ENCODE data around the gene ZBTB20. TPM values are rescaled to one million over a fixed set of nuclear protein-coding genes. Genes with fewer than 3 reads are reported as not detected.

Gene ZBTB20
- total RNA-seq, 2 donors from 2014 or later = 112 to 120 TPM

- Histone ChIP-seq H3K36me3 (no peaks in the 10 kb centered on the region), H3K4me3 (no peak overlapping the region), H3K9me3 (no peaks in the 10 kb centered on the region), H3K27me3 (replicated peaks; ENCODE audit: insufficient read depth) (no peaks in the 10 kb centered on the region), H3K4me1 (ENCODE audit: control insufficient read depth in 1 of 2, low read depth in 2 of 2) (peaks cover 7 to 31% of the 10 kb centered on the region in 2 donors), H3K27ac (no peak overlapping the region)
- DNase-seq (ENCODE audit: low spot score) = no peak
- TF ChIP-seq CTCF (IDR thresholded peaks at IDR 0.05) = no peak
- no peak for ATAC-seq (ENCODE audit: insufficient number of reproducible peaks, low FRiP score, low read depth)
These were observed 705.7 kb downstream of the ZBTB20 start for GRCh38 chr3:114441386-114441785.

GRCh38 chr3:114440700-114441099 is 706.4 kb downstream of the ZBTB20 start:
- ATAC-seq (ENCODE audit: insufficient number of reproducible peaks, low FRiP score, low read depth) (no peak), DNase-seq (ENCODE audit: low spot score) (no peak)
- Histone ChIP-seq H3K4me1 (ENCODE audit: control insufficient read depth in 1 of 2, low read depth in 2 of 2) (peaks cover 7 to 28% of the 10 kb centered on the region in 2 donors), H3K27me3 (replicated peaks; ENCODE audit: insufficient read depth) (no peaks in the 10 kb centered on the region), H3K36me3 (no peaks in the 10 kb centered on the region), H3K9me3 (no peaks in the 10 kb centered on the region), H3K27ac (no peak overlapping the region), H3K4me3 (no peak overlapping the region)
- TF ChIP-seq CTCF (IDR thresholded peaks at IDR 0.05) = no peak

- H3K36me3 ChIP-seq = no peaks in the 10 kb centered on the region
- no peak for ATAC-seq (ENCODE audit: insufficient number of reproducible peaks, low FRiP score, low read depth)
- TF ChIP-seq CTCF (IDR thresholded peaks at IDR 0.05) = no peak
- H3K27me3 ChIP-seq (replicated peaks; ENCODE audit: insufficient read depth) = no peaks in the 10 kb centered on the region
- DNase-seq (ENCODE audit: low spot score) = no peak
- H3K4me1 ChIP-seq (ENCODE audit: control insufficient read depth in 1 of 2, low read depth in 2 of 2) = peaks cover 7 to 28% of the 10 kb centered on the region in 2 donors
- no peak overlapping the region for H3K4me3 ChIP-seq
- H3K27ac ChIP-seq = no peak overlapping the region
- no peaks in the 10 kb centered on the region for H3K9me3 ChIP-seq
These were observed 707.8 kb downstream of the ZBTB20 start for GRCh38 chr3:114439284-114439683.

- H3K27ac ChIP-seq = no peak overlapping the region
- no peak for TF ChIP-seq CTCF (IDR thresholded peaks at IDR 0.05)
- DNase-seq (ENCODE audit: low spot score) (no peak), ATAC-seq (ENCODE audit: insufficient number of reproducible peaks, low FRiP score, low read depth) (no peak)
- no peaks in the 10 kb centered on the region for H3K36me3 ChIP-seq
- no peak overlapping the region for H3K4me3 ChIP-seq
- no peaks in the 10 kb centered on the region for H3K27me3 ChIP-seq (replicated peaks; ENCODE audit: insufficient read depth)
- H3K9me3 ChIP-seq = no peaks in the 10 kb centered on the region
- H3K4me1 ChIP-seq (ENCODE audit: control insufficient read depth in 1 of 2, low read depth in 2 of 2) = peaks cover 7 to 24% of the 10 kb centered on the region in 2 donors
These were observed 709.2 kb downstream of the ZBTB20 start for GRCh38 chr3:114437897-114438296.

- no peaks in the 10 kb centered on the region for H3K27me3 ChIP-seq (replicated peaks; ENCODE audit: insufficient read depth)
- H3K36me3 ChIP-seq = no peaks in the 10 kb centered on the region
- H3K4me1 ChIP-seq (ENCODE audit: control insufficient read depth in 1 of 2, low read depth in 2 of 2) = peaks cover 0 to 8% of the 10 kb centered on the region in 2 donors
- TF ChIP-seq CTCF (IDR thresholded peaks at IDR 0.05) = no peak
- no peaks in the 10 kb centered on the region for H3K9me3 ChIP-seq
- DNase-seq (ENCODE audit: low spot score) (no peak), ATAC-seq (ENCODE audit: insufficient number of reproducible peaks, low FRiP score, low read depth) (no peak)
- no peak overlapping the region for H3K4me3 ChIP-seq
- no peak overlapping the region for H3K27ac ChIP-seq
These were observed 710.9 kb downstream of the ZBTB20 start for GRCh38 chr3:114436182-114436581.
